ENCODE data around the gene NDUFA8.

DNA sequence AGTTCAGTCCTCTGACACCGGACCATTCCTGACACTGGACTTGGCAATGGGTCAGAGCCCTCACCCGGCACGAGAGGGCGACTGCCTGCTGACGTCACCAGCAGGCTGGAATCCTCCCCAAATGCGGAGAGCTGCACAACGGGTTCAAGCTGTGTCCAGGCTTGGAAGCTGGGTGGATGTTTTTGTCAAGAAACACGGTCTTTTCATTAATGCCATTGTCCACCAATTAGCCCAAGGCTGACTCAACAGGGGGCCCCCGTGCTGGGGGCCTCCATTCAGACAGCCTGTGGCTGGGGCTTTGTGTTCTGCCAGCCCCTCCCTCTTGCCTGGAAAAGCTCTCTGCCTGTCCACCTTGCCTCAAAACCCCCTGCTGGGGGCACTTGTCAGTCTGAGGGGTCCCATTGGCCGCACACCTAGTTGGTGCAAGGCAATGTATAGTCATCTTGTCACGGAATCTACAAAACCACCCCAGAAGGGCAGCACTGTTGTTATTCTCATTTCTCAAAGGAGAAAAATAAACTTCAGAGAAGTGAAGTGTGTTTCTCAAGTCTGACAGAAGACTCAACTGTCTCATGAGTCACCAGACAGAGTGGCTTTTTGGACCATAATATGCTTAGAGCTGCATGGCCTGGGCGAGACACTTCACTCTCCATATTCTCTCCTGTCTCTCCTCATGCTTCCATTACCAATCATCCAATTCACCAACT is 24.6 kb downstream of the NDUFA8 start:
- no peak for TF ChIP-seq POLR2AphosphoS5 (IDR thresholded peaks at IDR 0.05; ENCODE audit: insufficient read depth in 1 of 2, low read depth in 1 of 2)
- TF ChIP-seq, protein P1, sequence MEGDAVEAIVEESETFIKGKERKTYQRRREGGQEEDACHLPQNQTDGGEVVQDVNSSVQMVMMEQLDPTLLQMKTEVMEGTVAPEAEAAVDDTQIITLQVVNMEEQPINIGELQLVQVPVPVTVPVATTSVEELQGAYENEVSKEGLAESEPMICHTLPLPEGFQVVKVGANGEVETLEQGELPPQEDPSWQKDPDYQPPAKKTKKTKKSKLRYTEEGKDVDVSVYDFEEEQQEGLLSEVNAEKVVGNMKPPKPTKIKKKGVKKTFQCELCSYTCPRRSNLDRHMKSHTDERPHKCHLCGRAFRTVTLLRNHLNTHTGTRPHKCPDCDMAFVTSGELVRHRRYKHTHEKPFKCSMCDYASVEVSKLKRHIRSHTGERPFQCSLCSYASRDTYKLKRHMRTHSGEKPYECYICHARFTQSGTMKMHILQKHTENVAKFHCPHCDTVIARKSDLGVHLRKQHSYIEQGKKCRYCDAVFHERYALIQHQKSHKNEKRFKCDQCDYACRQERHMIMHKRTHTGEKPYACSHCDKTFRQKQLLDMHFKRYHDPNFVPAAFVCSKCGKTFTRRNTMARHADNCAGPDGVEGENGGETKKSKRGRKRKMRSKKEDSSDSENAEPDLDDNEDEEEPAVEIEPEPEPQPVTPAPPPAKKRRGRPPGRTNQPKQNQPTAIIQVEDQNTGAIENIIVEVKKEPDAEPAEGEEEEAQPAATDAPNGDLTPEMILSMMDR (IDR thresholded peaks at IDR 0.05): no peak

All from vagina (tissue), 2 donors.